GM12878 (cell line): ENCODE results near the gene NKAIN2.

Source experiments
- MEF2A ChIP-seq: IDR thresholded peaks from 2 replicates; pipeline ENCODE4 v1.6.1; 2011; ENCODE audit warnings: low read depth, mild to moderate bottlenecking, low read length, moderate library complexity; ENCODE audit not compliant: insufficient read depth
- NFYB ChIP-seq: IDR thresholded peaks from 2 replicates; pipeline ENCODE4 v1.6.1; 2011; ENCODE audit warnings: low read depth, mild to moderate bottlenecking, low read length, improper control_type of control experiment, moderate library complexity; ENCODE audit not compliant: insufficient read depth
- RAD51 ChIP-seq: fragments of 450-650 bp; IDR thresholded peaks from 2 replicates; pipeline ENCODE4 v1.6.1; 2016; ENCODE audit warnings: moderate library complexity, mild to moderate bottlenecking, inconsistent platforms
- SMC3 ChIP-seq: IDR thresholded peaks from 2 replicates; pipeline ENCODE4 v1.6.1; 2011; ENCODE audit warnings: low read length, improper control_type of control experiment, borderline replicate concordance
- SREBF2 ChIP-seq: IDR thresholded peaks from 2 replicates; pipeline ENCODE4 v1.6.1; 2012; ENCODE audit warnings: mild to moderate bottlenecking, low read length
- TF ChIP-seq, protein P1 (sequence below): IDR thresholded peaks from 2 replicates; pipeline ENCODE4 v1.6.1; 2012; ENCODE audit warnings: low read depth, low read length, improper control_type of control experiment
- TF ChIP-seq, protein P2 (sequence below), 3 experiments: IDR thresholded peaks in 2 of 3; conservative IDR thresholded peaks in 1 of 3; 2 replicates each; pipeline ENCODE4 v1.5.1; 2011; ENCODE audit warnings: low read depth in 3 of 3, low read length in 3 of 3, mild to moderate bottlenecking in 3 of 3, control low read depth in 2 of 3, moderate library complexity in 2 of 3, inconsistent platforms in 1 of 3, mixed read lengths in 1 of 3; ENCODE audit not compliant: control insufficient read depth in 2 of 3, insufficient read depth in 1 of 3; ENCODE audit errors: extremely low read depth in 1 of 3

DNA sequence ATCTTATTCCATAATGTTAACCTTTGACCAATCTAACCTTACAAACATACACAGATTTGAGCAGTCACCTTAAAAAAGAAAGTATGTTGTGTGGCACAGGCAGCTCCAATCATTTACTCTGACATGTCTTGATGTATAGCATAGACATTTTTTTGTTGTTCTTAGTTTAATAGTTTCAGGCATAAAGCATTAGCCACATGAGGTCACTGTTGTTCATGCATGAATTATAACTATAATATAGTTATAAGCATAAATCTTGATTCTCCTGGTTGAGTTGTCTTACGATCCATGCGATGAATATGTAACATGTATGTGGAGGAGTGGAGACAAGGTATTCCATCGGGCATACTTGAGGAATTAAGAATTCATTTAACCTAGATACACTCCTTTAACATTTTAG lies 26.1 kb upstream of the NKAIN2 start:
- no peak for TF ChIP-seq RAD51
- TF ChIP-seq SMC3, result no peak; the same call in 1 of the 2 replicates
- TF ChIP-seq, protein P1, sequence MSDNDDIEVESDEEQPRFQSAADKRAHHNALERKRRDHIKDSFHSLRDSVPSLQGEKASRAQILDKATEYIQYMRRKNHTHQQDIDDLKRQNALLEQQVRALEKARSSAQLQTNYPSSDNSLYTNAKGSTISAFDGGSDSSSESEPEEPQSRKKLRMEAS, result no peak
- no peak for TF ChIP-seq SREBF2
- TF ChIP-seq MEF2A, result no peak
- no peak for TF ChIP-seq NFYB
- TF ChIP-seq, protein P2, sequence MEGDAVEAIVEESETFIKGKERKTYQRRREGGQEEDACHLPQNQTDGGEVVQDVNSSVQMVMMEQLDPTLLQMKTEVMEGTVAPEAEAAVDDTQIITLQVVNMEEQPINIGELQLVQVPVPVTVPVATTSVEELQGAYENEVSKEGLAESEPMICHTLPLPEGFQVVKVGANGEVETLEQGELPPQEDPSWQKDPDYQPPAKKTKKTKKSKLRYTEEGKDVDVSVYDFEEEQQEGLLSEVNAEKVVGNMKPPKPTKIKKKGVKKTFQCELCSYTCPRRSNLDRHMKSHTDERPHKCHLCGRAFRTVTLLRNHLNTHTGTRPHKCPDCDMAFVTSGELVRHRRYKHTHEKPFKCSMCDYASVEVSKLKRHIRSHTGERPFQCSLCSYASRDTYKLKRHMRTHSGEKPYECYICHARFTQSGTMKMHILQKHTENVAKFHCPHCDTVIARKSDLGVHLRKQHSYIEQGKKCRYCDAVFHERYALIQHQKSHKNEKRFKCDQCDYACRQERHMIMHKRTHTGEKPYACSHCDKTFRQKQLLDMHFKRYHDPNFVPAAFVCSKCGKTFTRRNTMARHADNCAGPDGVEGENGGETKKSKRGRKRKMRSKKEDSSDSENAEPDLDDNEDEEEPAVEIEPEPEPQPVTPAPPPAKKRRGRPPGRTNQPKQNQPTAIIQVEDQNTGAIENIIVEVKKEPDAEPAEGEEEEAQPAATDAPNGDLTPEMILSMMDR (IDR thresholded peaks at IDR 0.05 in 2 of 3, conservative IDR thresholded peaks at IDR 0.05 in 1 of 3; ENCODE audit: control insufficient read depth in 2 of 3, extremely low read depth in 1 of 3, insufficient read depth in 1 of 3, low read depth in 3 of 3, low read length in 3 of 3), result peak in 1 of 3 experiments; percentile 32; a peak in 1 of 6 replicates
